HepG2 (cell line): Measurements from ENCODE around the gene ASB4. TPM values are rescaled to one million over a fixed set of nuclear protein-coding genes. Genes with fewer than 3 reads are reported as not detected.

ENCODE experiments used
- ATAC-seq: fragments of 200-7000 bp; cut with Tn5 transposase; 3 replicates; pipeline ENCODE4 v1.9.1; 2020; ENCODE audit warnings: mild to moderate bottlenecking, moderate library complexity
- BruUV-seq: library from RNA; stranded (reverse); fragments of 400-500 nt; replicated peaks from 2 replicates; lab custom pipeline; 2021; lab: Mats Ljungman, UMichigan
- CTCF ChIA-PET: fragments of 300-600 bp; formaldehyde crosslinking; extraction: SDS; loops from one replicate; lab custom pipeline; 2021; ENCODE audit warnings: low total read pairs, inconsistent platforms, low intra/inter-chr PET ratio; lab: Yijun Ruan, JAX
- POLR2A ChIA-PET: fragments of 350-600 bp; sonication (Branson Sonifier 250); formaldehyde crosslinking; loops from one replicate; lab custom pipeline; 2020; ENCODE audit warnings: antibody characterized with exemption, inconsistent platforms; lab: Yijun Ruan, JAX
- DNase-seq: peaks from one replicate; pipeline ENCODE4 v3.0.0-alpha.2; 2015; ENCODE audit warnings: low spot score
- FAIRE-seq: peaks from 3 replicates; lab custom pipeline; 2011; peaks lifted over from hg19 to GRCh38; lab: Jason Lieb, UNC
- H2AFZ ChIP-seq: one replicate; pipeline ENCODE4 v1.6.1; 2011; ENCODE audit warnings: low read length, inconsistent platforms
- H3K27ac ChIP-seq: fragments of 300-600 bp; 3 replicates; pipeline ENCODE4 v1.8.0; 2011; ENCODE audit warnings: mixed run types, mild to moderate bottlenecking, mixed read lengths, low read length, inconsistent platforms; ENCODE audit not compliant: insufficient read depth; ENCODE audit errors: extremely low read length
- H3K27me3 ChIP-seq, 2 experiments: fragments of 200-600 bp in 1 of 2; 2 replicates in 1 of 2; 3 replicates in 1 of 2; pipeline versions ENCODE4 v1.6.0 to v1.8.0; 2011; ENCODE audit warnings: low read length in 2 of 2, mild to moderate bottlenecking in 2 of 2, moderate library complexity in 2 of 2, inconsistent platforms in 1 of 2; ENCODE audit not compliant: insufficient read depth in 2 of 2, control insufficient read depth in 1 of 2
- H3K36me3 ChIP-seq, 2 experiments: fragments of 200-600 bp in 1 of 2; replicated peaks in 1 of 2; 2 replicates in 1 of 2; 3 replicates in 1 of 2; pipeline versions ENCODE4 v1.5.1 to v1.8.0; 2011; ENCODE audit warnings: low read length in 2 of 2, inconsistent platforms in 1 of 2; ENCODE audit not compliant: insufficient read depth in 2 of 2, control insufficient read depth in 1 of 2
- H3K4me1 ChIP-seq: 2 replicates; pipeline ENCODE4 v1.5.1; 2012; ENCODE audit warnings: low read length, inconsistent platforms; ENCODE audit not compliant: insufficient read depth
- H3K4me2 ChIP-seq: 2 replicates; pipeline ENCODE4 v1.6.0; 2011; ENCODE audit warnings: low read depth, low read length, inconsistent platforms
- H3K4me3 ChIP-seq, 3 experiments: fragments of 200-600 bp in 1 of 3; sonication (generic), shearing (Covaris generic) in 1 of 3; replicated peaks in 1 of 3; 2 replicates each; pipeline ENCODE4 v1.5.1; 2011 to 2016; ENCODE audit warnings: low read length in 3 of 3, inconsistent platforms in 2 of 3, low read depth in 2 of 3, mild to moderate bottlenecking in 2 of 3, control low read depth in 1 of 3, mixed read lengths in 1 of 3; ENCODE audit not compliant: insufficient read depth in 1 of 3
- H3K79me2 ChIP-seq: one replicate; pipeline ENCODE4 v1.6.1; 2011; ENCODE audit warnings: low read length, inconsistent platforms; ENCODE audit not compliant: insufficient read depth
- H3K9ac ChIP-seq: 2 replicates; pipeline ENCODE4 v1.6.0; 2011; ENCODE audit warnings: mild to moderate bottlenecking, low read depth, low read length, inconsistent platforms; ENCODE audit not compliant: insufficient read depth
- H3K9me3 ChIP-seq: 2 replicates; pipeline ENCODE4 v1.5.1; 2012; ENCODE audit warnings: mild to moderate bottlenecking, low read length
- H4K20me1 ChIP-seq: 2 replicates; pipeline ENCODE4 v1.6.0; 2011; ENCODE audit warnings: inconsistent platforms, mild to moderate bottlenecking, low read length, moderate library complexity; ENCODE audit not compliant: insufficient read depth
- ADNP ChIP-seq: sonication (generic); formaldehyde crosslinking; IDR thresholded peaks from 2 replicates; pipeline ENCODE4 v1.4.0; 2020; ENCODE audit warnings: missing genetic modification reagents
- AKNA ChIP-seq: sonication (generic); formaldehyde crosslinking; IDR thresholded peaks from 2 replicates; pipeline ENCODE4 v1.4.0; 2020; ENCODE audit warnings: missing genetic modification reagents, borderline replicate concordance
- ATF4 ChIP-seq, 2 experiments: fragments of 450-650 bp in 1 of 2; sonication (generic) in 1 of 2; formaldehyde crosslinking; IDR thresholded peaks; 2 replicates each; pipeline versions ENCODE4 v1.5.0 to v1.8.0; 2020 to 2022; ENCODE audit warnings: mild to moderate bottlenecking in 1 of 2, missing genetic modification reagents in 1 of 2
- ESRRA ChIP-seq: sonication (generic); formaldehyde crosslinking; IDR thresholded peaks from 2 replicates; pipeline ENCODE4 v1.5.1; 2020; ENCODE audit warnings: mild to moderate bottlenecking, low read depth, missing genetic modification reagents
- HMGXB3 ChIP-seq: sonication (generic); formaldehyde crosslinking; IDR thresholded peaks from 2 replicates; pipeline ENCODE4 v1.4.0; 2020; ENCODE audit warnings: missing genetic modification reagents, borderline replicate concordance
- KDM4B ChIP-seq: sonication (generic); formaldehyde crosslinking; IDR thresholded peaks from 2 replicates; pipeline ENCODE4 v1.4.0; 2020; ENCODE audit warnings: missing genetic modification reagents
- NRL ChIP-seq: sonication (generic); formaldehyde crosslinking; IDR thresholded peaks from 2 replicates; pipeline ENCODE4 v1.5.0; 2020; ENCODE audit warnings: missing genetic modification reagents, mild to moderate bottlenecking, moderate library complexity, borderline replicate concordance
- REL ChIP-seq: sonication (generic); formaldehyde crosslinking; conservative IDR thresholded peaks from 2 replicates; pipeline ENCODE4 v1.8.0; 2022; ENCODE audit warnings: mild to moderate bottlenecking, missing genetic modification reagents, moderate library complexity
- TFDP1 ChIP-seq: IDR thresholded peaks from 2 replicates; pipeline ENCODE4 v1.6.1; 2016; ENCODE audit warnings: missing compliant biosample characterization, missing genetic modification reagents, borderline replicate concordance
- WIZ ChIP-seq: sonication (generic); formaldehyde crosslinking; IDR thresholded peaks from 2 replicates; pipeline ENCODE4 v1.5.1; 2020; ENCODE audit warnings: mild to moderate bottlenecking, missing genetic modification reagents
- ZBTB21 ChIP-seq: sonication (generic); formaldehyde crosslinking; IDR thresholded peaks from 2 replicates; pipeline ENCODE4 v1.4.0; 2020; ENCODE audit warnings: missing genetic modification reagents
- ZNF138 ChIP-seq: sonication (generic); formaldehyde crosslinking; IDR thresholded peaks from 2 replicates; pipeline ENCODE4 v1.5.0; 2020; ENCODE audit warnings: mild to moderate bottlenecking, low read depth, missing genetic modification reagents
- ZNF781 ChIP-seq: sonication (generic); formaldehyde crosslinking; IDR thresholded peaks from 2 replicates; pipeline ENCODE4 v1.5.1; 2020; ENCODE audit warnings: borderline replicate concordance, mild to moderate bottlenecking, missing genetic modification reagents; ENCODE audit errors: not compliant biosample characterization
- WGBS: methylation state at CpG from one replicate; pipeline ENCODE4 v1.1.6; 2017; ENCODE audit warnings: low lambda C conversion rate; 5-methylcytosine and 5-hydroxymethylcytosine counted together
- in situ Hi-C: cut with HindIII; loops from 2 replicates; pipeline ENCODE4 v1.10.0; 2017; ENCODE audit warnings: low pct_unique_long_range_greater_than_20kb; ENCODE audit not compliant: extremely low pct_ligation_motif_present
- intact Hi-C: fragments of 100-400 bp; cut with micrococcal nuclease; formaldehyde crosslinking; loops from one replicate; pipeline ENCODE4 v1.10.0; 2022; ENCODE audit not compliant: unreplicated experiment
- polyA plus RNA-seq, 8 experiments: library from polyadenylated mRNA; depleted of rRNA in 3 of 8; stranded (reverse) in 7 of 8; unstranded in 1 of 8; fragments of >200 nt; fragmentation: Illumina TruSeq in 4 of 8; extraction: Trizol in 4 of 8; gene quantifications; 2 replicates each; pipeline versions ENCODE4 v1.2.1 to v1.2.3, GENCODE V29; 2011 to 2016; ENCODE audit warnings: low read depth in 4 of 8, missing spikeins in 1 of 8, mixed read lengths in 1 of 8; ENCODE audit not compliant: insufficient read depth in 1 of 8
- total RNA-seq, 5 experiments: library from RNA; depleted of rRNA; stranded (reverse); fragments of >200 nt; fragmentation: Illumina TruSeq; extraction: Trizol; gene quantifications; 2 replicates each; pipeline ENCODE4 v1.2.3, GENCODE V29; 2016; ENCODE audit warnings: low read depth in 1 of 5

Gene ASB4
- total and polyA plus RNA-seq, 2 of the 13 experiments (the other 11 are each of a cell fraction or from before 2014, with no cell fraction given), result 1.1 to 4.0 TPM

GRCh38 chr7:95501261-95501832 lies 15.6 kb downstream of the ASB4 start:
- Histone ChIP-seq H3K79me2 (no peaks in the 10 kb centered on the region), H3K4me3 (no peak overlapping the region), H3K27ac (no peak overlapping the region), H3K9ac (no peak overlapping the region), H3K4me2 (no peak overlapping the region), H3K27me3 (no peaks in the 10 kb centered on the region), H3K36me3 (no peaks in the 10 kb centered on the region), H3K9me3 (no peaks in the 10 kb centered on the region), H3K4me1 (peaks cover 29% of the 10 kb centered on the region), H4K20me1 (no peaks in the 10 kb centered on the region), H2AFZ (no peak overlapping the region)
- intact Hi-C loops, result no loop called here
- FAIRE-seq (no peak), DNase-seq (no peak), ATAC-seq (no peak)
- 47% methylated on average over 5 of the region's 5 CpGs for WGBS
- CTCF ChIA-PET, result no interaction called here
- in situ Hi-C loops, result no loop called here
- POLR2A ChIA-PET, result no interaction called here
- no TSS peak for BruUV-seq
- no peak for TF ChIP-seq KDM4B
- no peak for TF ChIP-seq ZNF781 (CRISPR knock-in tag)
- TF ChIP-seq ATF4 (CRISPR knock-in tag; IDR thresholded peaks at IDR 0.05), result no peak
- TF ChIP-seq WIZ (CRISPR knock-in tag), result no peak
- no peak for TF ChIP-seq ESRRA (CRISPR knock-in tag)
- no peak for TF ChIP-seq NRL (CRISPR knock-in tag)
- TF ChIP-seq HMGXB3 (CRISPR knock-in tag), result no peak
- no peak for TF ChIP-seq ZNF138 (CRISPR knock-in tag)
- no peak for TF ChIP-seq REL (CRISPR knock-in tag)
- no peak for TF ChIP-seq TFDP1 (CRISPR knock-in tag)
- TF ChIP-seq ADNP (CRISPR knock-in tag), result no peak
- no peak for TF ChIP-seq ZBTB21
- TF ChIP-seq AKNA, result no peak
